NCI-H2196 treated with DMSO at 0.1 percent for 48 hours (cell line): ENCODE measurements around the gene PLD1.
"Not testable (repeated sequence)": the region's sequence is repeated elsewhere in the genome, so short reads cannot be mapped to it uniquely, and the experiment has no call there.

Experiments
- DNase-seq: peaks from one replicate; lab custom pipeline; 2025; ENCODE audit not compliant: unreplicated experiment; lab: John Stamatoyannopoulos, UW

PLD1 gene

GRCh38 chr3:171821044-171821443, 10.8 kb upstream of the PLD1 start:
- no peak for DNase-seq

- no peak for DNase-seq
Observed at GRCh38 chr3:171817074-171817800, 7.0 kb upstream of the PLD1 start.

GRCh38 chr3:171815973-171816595, 5.8 kb upstream of the PLD1 start:
- no peak for DNase-seq

- not testable (repeated sequence) for DNase-seq
Observed at GRCh38 chr3:171814662-171815061, 4.4 kb upstream of the PLD1 start.

GRCh38 chr3:171813897-171814460, 3.7 kb upstream of the PLD1 start:
- no peak for DNase-seq

GRCh38 chr3:171813278-171813896, 3.1 kb upstream of the PLD1 start:
- DNase-seq = no peak

- no peak for DNase-seq
Observed at GRCh38 chr3:171812811-171813210, 2.5 kb upstream of the PLD1 start.

GRCh38 chr3:171811913-171812335, 1.6 kb upstream of the PLD1 start:
- no peak for DNase-seq

- no peak for DNase-seq
Observed at GRCh38 chr3:171811295-171811912, 1.1 kb upstream of the PLD1 start.

GRCh38 chr3:171810629-171811294, 479 bp upstream of the PLD1 start:
- no peak for DNase-seq

- DNase-seq = peak; percentile 55
Observed at GRCh38 chr3:171809611-171809860, 747 bp downstream of the PLD1 start.

- DNase-seq = no peak
Observed at GRCh38 chr3:171807806-171808205, 2.5 kb downstream of the PLD1 start.

- DNase-seq = no peak
Observed at GRCh38 chr3:171807129-171807675, 3.1 kb downstream of the PLD1 start.

GRCh38 chr3:171806200-171807128, 3.8 kb downstream of the PLD1 start:
- no peak for DNase-seq

GRCh38 chr3:171805687-171806086, 4.6 kb downstream of the PLD1 start:
- no peak for DNase-seq

- no peak for DNase-seq
Observed at GRCh38 chr3:171804618-171805389, 5.5 kb downstream of the PLD1 start.

- no peak for DNase-seq
Observed at GRCh38 chr3:171803044-171803443, 7.2 kb downstream of the PLD1 start.

- DNase-seq = no peak
Observed at GRCh38 chr3:171802590-171802956, 7.7 kb downstream of the PLD1 start.
